Progenitor cell of endocrine pancreas (in vitro differentiated cells): ENCODE measurements around the gene DNLZ. TPM values are rescaled to one million over a fixed set of nuclear protein-coding genes. Genes with fewer than 3 reads are reported as not detected.
A peak's percentile ranks its signal among the peaks of the same experiment; 100 is the strongest.
"Not testable (repeated sequence)": the region's sequence is repeated elsewhere in the genome, so short reads cannot be mapped to it uniquely, and the experiment has no call there.

Source experiments
- DNase-seq: peaks from one replicate; pipeline ENCODE4 v3.0.0; 2021; ENCODE audit warnings: low spot score; ENCODE audit not compliant: unreplicated experiment
- H3K27ac Mint-ChIP-seq: 2 replicates; pipeline ENCODE4 v1.8.0; 2021; ENCODE audit warnings: mild to moderate bottlenecking, moderate library complexity, mixed read lengths
- H3K27me3 Mint-ChIP-seq: 2 replicates; pipeline ENCODE4 v1.8.0; 2021; ENCODE audit warnings: mixed read lengths
- H3K36me3 Mint-ChIP-seq: 2 replicates; pipeline ENCODE4 v1.8.0; 2022; ENCODE audit warnings: mixed read lengths; ENCODE audit not compliant: insufficient read depth
- H3K4me1 Mint-ChIP-seq: 2 replicates; pipeline ENCODE4 v1.8.0; 2021; ENCODE audit warnings: low read depth, mixed read lengths
- H3K4me3 Mint-ChIP-seq: 2 replicates; pipeline ENCODE4 v1.8.0; 2021; ENCODE audit warnings: low read depth, mild to moderate bottlenecking, moderate library complexity, mixed read lengths
- H3K9me3 Mint-ChIP-seq: 2 replicates; pipeline ENCODE4 v1.8.0; 2021; ENCODE audit warnings: low read depth, mixed read lengths
- total RNA-seq: library from RNA; stranded (reverse); gene quantifications from 2 replicates; pipeline ENCODE4 v1.2.1, GENCODE V29; 2021
- TF ChIP-seq, protein P1 (sequence below): fragments of 200-600 bp; sonication (generic); IDR thresholded peaks from one replicate; pipeline ENCODE4 v1.5.0; 2021; ENCODE audit warnings: antibody characterized with exemption, mild to moderate bottlenecking; ENCODE audit not compliant: unreplicated experiment

DNLZ gene
- total RNA-seq, 1 donor from 2014 or later = 16.2 TPM

DNA sequence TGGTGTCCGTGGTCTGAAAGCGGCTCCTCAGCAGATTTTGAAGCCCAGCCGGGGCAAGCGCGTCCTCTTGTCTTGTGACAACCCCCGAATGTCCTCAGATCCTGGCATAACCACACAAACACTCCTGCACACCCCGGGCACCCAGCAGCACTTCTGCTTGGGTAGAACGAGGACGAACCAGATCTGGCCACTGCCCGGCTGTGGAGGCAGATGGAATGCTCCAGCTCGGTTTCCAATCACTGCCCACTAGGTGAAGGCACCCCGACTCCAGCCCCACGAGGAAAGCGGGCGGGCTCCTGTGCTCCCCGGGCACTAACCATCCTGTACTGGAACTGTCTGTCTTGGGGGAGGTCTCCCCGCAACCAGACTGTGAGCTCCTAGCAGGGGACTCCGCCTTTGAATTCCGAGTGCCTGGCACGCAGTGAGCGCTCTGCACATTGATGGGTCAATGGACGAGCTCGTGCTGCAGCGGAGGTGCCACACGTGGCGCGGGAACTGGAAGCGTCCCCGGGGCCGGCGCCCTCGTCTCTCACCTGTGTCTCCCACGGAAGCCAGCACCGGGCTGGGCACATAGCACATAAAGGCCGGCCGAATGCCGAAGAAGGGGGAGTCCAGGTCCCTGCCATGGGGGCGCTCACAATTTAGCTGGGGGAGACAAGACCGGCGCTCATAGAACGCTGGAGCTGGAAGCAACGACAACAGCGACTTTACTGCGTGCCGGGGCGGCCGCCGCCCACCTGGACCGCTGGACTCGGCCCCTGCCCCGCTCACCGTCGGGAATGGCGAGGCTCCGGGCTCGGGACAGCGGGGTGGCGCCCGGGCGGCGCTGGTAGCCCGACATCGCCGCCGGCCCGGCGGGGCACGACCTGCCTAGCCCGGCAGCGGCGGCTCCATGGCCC is 46.3 kb upstream of the DNLZ start:
- TF ChIP-seq, protein P1, sequence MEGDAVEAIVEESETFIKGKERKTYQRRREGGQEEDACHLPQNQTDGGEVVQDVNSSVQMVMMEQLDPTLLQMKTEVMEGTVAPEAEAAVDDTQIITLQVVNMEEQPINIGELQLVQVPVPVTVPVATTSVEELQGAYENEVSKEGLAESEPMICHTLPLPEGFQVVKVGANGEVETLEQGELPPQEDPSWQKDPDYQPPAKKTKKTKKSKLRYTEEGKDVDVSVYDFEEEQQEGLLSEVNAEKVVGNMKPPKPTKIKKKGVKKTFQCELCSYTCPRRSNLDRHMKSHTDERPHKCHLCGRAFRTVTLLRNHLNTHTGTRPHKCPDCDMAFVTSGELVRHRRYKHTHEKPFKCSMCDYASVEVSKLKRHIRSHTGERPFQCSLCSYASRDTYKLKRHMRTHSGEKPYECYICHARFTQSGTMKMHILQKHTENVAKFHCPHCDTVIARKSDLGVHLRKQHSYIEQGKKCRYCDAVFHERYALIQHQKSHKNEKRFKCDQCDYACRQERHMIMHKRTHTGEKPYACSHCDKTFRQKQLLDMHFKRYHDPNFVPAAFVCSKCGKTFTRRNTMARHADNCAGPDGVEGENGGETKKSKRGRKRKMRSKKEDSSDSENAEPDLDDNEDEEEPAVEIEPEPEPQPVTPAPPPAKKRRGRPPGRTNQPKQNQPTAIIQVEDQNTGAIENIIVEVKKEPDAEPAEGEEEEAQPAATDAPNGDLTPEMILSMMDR = no peak
- Mint-ChIP-seq H3K36me3 (peaks cover 11% of the 10 kb centered on the region), H3K4me1 (peaks cover 18% of the 10 kb centered on the region), H3K4me3 (peak overlapping the region; percentile 88), H3K9me3 (no peaks in the 10 kb centered on the region), H3K27ac (peak overlapping the region; percentile 92), H3K27me3 (no peaks in the 10 kb centered on the region)
- no peak for DNase-seq

DNA sequence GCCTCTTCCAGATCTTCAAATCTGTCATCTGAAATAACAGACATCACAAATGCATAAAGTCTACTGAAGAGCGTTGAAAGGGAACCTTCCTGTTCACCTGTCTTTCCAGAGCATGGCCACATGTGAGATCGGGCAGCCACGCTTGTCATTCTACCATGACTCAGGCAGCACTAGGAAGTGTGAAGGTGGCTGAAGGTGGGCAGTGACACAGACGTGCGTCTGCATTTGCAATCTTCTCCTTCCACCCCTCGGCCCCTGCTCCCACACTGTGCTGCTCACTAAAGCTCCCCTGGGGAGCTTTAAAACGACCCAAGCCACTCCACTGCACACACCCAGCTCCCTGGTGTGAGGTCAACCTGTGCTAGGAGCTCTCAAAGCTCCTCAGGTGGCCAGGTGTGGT is 44.4 kb upstream of the DNLZ start:
- no peak overlapping the region for H3K27ac Mint-ChIP-seq
- TF ChIP-seq, protein P1 = no peak
- peaks cover 12% of the 10 kb centered on the region for H3K36me3 Mint-ChIP-seq
- DNase-seq = no peak
- no peaks in the 10 kb centered on the region for H3K27me3 Mint-ChIP-seq
- H3K4me3 Mint-ChIP-seq = peak overlapping the region; percentile 47
- peaks cover 18% of the 10 kb centered on the region for H3K4me1 Mint-ChIP-seq
- H3K9me3 Mint-ChIP-seq = no peaks in the 10 kb centered on the region

DNA sequence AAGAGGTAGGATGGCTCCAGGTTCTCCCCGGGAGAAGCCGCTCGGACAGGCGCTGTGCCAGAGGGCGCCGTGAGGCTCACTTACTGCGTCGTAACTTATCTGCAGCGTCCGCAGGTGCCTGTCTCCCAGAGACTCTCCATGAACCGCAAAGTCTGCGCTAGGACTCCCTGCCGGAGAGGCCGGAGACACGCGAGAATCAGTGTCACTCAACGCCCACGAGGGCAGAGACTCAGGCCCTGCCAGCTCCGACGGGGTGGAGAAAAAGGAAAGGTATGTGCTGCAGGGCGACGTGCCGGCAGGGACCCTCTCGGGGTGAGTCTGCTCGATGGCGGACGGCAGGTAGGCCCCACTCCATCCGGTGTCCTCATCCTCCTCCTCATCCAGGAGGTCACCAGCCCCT is 43.5 kb upstream of the DNLZ start:
- DNase-seq, H3K27ac Mint-ChIP-seq, H3K27me3 Mint-ChIP-seq, H3K4me3 Mint-ChIP-seq, H3K9me3 Mint-ChIP-seq: not testable (repeated sequence)
- H3K36me3 Mint-ChIP-seq = peaks cover 12% of the 10 kb centered on the region
- peaks cover 18% of the 10 kb centered on the region for H3K4me1 Mint-ChIP-seq

- Mint-ChIP-seq H3K36me3 (peaks cover 12% of the 10 kb centered on the region), H3K4me1 (peaks cover 11% of the 10 kb centered on the region)
- H3K27me3 Mint-ChIP-seq, H3K9me3 Mint-ChIP-seq, DNase-seq, H3K4me3 Mint-ChIP-seq, H3K27ac Mint-ChIP-seq: not testable (repeated sequence)
Observed at GRCh38 chr9:136405904-136406303, 42.4 kb upstream of the DNLZ start.

- DNase-seq = no peak
- Mint-ChIP-seq H3K36me3 (peaks cover 12% of the 10 kb centered on the region), H3K4me3 (no peak overlapping the region), H3K9me3 (no peaks in the 10 kb centered on the region), H3K27me3 (no peaks in the 10 kb centered on the region), H3K27ac (no peak overlapping the region), H3K4me1 (peaks cover 11% of the 10 kb centered on the region)
- TF ChIP-seq, protein P1 = no peak
Observed at GRCh38 chr9:136405481-136405880, 41.9 kb upstream of the DNLZ start.

DNA sequence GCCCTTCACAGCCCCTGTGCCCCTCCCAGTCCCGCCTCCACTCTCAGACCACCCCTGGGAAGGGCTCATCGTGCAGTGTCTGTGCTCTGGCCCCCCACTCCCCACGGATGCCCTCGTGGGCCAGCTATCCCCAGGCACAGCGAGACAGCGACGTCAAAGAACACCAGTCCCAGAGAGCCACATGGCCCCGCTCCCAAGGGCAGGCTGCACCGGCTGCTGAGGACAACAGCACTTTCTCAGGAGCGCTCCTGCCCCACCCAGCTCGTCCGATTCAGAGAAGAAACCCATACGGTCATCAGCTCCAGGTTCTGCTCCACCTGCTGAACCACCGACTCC is 41.2 kb upstream of the DNLZ start:
- no peaks in the 10 kb centered on the region for H3K27me3 Mint-ChIP-seq
- no peak for DNase-seq
- H3K4me3 Mint-ChIP-seq = no peak overlapping the region
- no peaks in the 10 kb centered on the region for H3K9me3 Mint-ChIP-seq
- TF ChIP-seq, protein P1 = no peak
- no peak overlapping the region for H3K27ac Mint-ChIP-seq
- H3K4me1 Mint-ChIP-seq = peaks cover 8% of the 10 kb centered on the region
- H3K36me3 Mint-ChIP-seq = peaks cover 12% of the 10 kb centered on the region
